Measurements from ENCODE around the gene KIF3C.
"Not testable (repeated sequence)": the region's sequence is repeated elsewhere in the genome, so short reads cannot be mapped to it uniquely, and the experiment has no call there.

The KIF3C gene

DNA sequence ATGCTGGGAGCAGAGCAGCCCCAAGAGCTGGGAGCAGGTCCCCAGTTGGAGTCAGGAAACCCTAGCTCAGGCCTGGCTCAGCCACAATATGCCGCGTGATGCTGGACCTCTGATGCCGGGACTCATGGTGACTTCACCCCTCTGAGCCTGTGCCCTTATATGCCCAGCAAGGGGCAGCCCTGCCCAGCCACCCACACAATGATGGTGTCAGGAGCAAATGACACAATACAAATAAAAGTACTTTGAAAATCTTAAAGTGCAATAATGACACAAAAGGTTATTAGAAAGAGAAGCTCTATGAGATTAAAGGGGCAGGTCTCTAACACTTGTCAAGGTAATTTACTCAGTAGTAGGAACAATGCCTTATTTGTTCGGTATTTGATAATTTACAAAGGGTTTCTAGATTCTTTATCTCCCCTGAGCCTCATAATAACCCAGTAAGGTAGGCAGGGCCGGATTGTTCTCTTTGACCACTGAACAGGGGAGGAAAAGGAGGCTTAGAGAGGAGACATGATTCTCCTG lies 18.3 kb upstream of the KIF3C start:
- no peak for DNase-seq (ENCODE audit: extremely low read depth in 1 of 2, low read depth in 1 of 2)

DNA sequence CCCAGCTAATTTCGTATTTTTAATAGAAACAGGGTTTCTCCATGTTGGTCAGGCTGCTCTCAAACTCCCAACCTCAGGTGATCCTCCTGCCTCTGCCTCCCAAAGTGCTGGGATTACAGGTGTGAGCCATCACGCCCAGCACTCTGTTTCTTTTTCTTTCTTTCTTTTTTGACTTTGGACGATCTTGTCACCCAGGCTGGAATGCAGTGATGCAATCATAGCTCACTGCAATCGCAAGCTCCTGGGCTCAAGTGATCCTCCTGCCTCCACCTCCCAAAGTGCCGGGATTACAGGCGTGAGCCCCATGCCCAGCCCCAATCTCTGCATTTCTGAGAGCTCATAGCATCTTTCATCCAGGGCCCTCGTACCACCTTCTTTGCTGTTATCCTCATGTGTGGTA lies 17.1 kb upstream of the KIF3C start:
- DNase-seq (ENCODE audit: extremely low read depth in 1 of 2, low read depth in 1 of 2) = not testable (repeated sequence)

DNA sequence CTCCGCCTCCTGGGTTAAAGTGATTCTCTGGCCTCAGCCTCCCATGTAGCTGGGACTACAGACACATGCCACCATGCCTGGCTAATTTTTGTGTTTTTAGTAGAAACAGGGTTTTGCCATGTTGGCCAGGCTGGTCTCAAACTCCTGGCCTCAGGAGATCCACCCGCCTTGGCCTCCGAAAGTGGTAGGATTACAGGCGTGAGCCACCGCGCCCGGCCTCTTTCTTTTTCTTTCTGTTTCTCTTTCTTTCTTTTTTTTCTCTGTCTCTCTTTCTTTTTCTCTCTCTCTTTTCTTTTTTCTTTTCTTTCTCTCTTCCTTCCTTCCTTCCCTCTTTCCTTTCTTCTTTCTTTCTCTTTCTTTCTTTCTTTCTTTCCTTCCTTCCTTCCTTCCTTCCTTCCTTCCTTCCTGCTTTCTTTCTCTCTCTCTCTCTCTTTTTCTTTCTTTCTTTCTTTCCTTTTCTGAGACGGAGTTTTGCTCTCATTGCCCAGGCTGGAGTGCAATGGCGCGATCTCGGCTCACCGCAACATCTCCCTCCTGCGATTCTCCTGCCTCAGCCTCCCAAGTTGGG lies 16.6 kb upstream of the KIF3C start:
- DNase-seq (ENCODE audit: extremely low read depth in 1 of 2, low read depth in 1 of 2) = not testable (repeated sequence)

DNA sequence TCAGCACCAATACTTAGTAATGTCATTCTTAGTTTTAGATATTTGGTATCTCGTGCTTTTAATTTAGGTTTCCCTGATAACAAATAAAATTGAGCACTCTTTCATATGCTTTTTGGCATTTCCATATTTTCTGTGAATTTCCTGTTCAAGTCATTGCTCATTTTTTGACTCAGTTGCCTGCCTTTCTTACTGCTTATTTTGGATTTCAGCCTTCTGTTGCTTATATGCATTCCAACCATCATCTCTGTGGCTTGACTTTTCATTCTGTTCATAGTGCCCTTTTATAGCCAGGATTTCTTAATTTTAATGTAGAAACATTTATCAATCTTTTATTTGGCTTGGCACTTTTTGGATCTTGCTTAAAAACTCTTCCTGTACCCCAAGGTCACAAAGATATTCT lies 14.5 kb upstream of the KIF3C start:
- DNase-seq (ENCODE audit: extremely low read depth in 1 of 2, low read depth in 1 of 2) = no peak

DNA sequence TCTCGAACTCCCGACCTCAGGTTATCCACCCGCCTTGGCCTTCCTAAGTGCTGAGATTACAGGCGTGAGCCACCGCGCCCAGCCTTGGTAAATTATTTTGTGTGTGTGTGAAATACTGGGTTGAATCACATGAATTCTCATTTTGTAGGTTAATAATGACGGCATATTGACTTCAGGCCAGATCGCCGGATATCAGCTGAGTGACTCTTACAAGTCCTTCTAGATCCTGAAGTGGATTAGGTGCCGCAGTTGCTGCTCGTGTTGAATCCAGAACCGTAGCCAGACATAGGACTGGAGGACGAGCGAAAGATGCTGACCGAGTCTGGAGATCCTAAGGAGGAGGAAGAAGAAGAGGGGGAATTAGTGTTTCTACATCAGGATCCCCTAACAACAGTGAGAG lies 12.2 kb upstream of the KIF3C start:
- no peak for DNase-seq (ENCODE audit: extremely low read depth in 1 of 2, low read depth in 1 of 2)

DNA sequence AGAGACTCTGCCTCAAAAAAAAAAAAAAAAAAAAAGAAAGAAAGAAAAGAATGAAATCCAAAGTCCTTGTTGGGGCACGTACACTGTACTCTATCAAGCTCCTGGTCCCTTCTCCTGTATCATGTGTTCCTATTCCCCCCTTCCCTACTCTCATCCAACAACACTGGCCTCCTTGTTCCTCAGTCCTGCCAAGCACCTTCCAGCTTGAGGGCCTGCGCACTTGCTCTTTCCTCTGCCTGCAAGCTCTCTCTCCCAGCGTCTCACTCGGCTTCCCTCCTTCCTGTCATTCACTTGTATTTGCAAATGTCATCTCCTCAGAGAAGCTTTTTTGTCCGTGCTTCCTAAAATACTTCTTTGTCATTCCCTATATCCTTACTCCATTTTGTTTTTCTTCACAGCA lies 10.8 kb upstream of the KIF3C start:
- DNase-seq (ENCODE audit: extremely low read depth in 1 of 2, low read depth in 1 of 2) = no peak

DNA sequence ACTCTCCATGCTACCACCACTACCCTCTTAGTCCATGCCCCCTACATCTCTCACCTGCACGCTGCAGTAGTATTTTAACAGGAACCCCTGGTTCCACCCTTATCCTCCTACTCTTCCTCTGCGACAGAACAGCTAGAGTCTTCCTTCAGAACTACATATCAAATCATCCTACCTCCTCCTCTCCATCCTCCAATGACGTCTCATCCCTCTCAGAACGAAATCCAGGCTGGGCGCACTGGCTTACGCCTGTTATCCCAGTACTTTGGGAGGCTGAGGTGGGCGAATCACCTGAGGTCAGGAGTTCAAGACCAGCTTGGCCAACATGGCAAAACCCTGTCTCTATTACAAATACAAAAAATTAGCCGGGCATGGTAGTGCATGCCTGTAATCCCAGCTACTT lies 10.3 kb upstream of the KIF3C start:
- DNase-seq (ENCODE audit: extremely low read depth in 1 of 2, low read depth in 1 of 2) = no peak

DNA sequence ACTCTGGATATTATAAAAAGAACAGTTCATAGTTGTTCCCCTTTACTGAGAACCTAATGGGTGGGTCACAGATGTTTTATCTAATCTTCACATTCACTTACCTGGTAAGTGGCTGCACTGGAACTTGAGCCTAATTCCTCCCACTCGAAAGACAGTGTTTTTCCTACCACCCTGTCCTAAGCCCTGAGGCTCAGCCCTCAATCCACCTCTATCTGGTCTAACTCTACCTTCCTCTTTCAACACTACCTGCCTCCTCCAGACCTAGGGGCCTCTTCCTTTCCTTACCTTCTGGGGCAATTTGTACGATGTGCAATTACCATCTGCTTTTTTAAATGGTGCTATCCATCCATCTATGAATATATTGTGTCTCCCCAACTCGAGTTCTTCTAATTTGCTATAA lies 9.7 kb upstream of the KIF3C start:
- DNase-seq (ENCODE audit: extremely low read depth in 1 of 2, low read depth in 1 of 2) = no peak

DNA sequence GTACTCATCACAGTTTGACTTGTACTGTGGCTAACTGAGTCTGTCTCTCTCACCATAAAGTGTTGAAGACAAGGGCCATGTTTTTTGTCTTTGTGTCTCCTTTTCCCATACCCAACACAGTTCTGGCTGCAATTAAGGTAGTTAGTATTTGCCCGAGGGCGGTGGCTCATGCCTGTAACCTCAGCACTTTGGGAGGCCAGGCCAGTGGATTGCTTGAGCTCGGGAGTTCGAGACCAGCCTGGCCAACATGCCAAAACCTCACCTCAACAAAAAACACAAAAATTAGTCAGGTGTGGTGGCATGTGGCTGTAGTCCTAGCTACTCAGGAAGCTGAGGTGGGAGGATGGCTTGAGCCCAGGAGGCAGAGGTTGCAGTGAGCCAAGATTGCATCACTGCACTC lies 6.9 kb upstream of the KIF3C start:
- DNase-seq (ENCODE audit: extremely low read depth in 1 of 2, low read depth in 1 of 2) = no peak

DNA sequence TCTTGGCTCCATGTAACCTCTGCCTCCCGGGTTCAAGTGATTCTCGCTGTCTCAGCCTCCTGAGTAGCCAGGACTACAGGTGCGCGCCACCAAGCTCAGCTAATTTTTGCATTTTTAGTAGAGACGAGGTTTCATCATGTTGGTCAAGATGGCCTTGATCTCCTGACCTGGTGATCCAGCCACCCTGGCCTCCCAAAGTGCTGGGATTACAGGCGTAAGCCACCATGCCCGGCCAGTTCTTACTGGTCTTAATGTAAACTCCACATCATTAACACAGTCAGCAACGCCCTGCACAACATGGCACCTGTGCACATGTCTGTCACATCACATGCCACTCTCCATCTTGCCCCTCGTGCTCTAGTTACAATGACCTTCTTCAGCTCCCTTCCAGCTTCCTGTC lies 5.8 kb upstream of the KIF3C start:
- no peak for DNase-seq (ENCODE audit: extremely low read depth in 1 of 2, low read depth in 1 of 2)

DNA sequence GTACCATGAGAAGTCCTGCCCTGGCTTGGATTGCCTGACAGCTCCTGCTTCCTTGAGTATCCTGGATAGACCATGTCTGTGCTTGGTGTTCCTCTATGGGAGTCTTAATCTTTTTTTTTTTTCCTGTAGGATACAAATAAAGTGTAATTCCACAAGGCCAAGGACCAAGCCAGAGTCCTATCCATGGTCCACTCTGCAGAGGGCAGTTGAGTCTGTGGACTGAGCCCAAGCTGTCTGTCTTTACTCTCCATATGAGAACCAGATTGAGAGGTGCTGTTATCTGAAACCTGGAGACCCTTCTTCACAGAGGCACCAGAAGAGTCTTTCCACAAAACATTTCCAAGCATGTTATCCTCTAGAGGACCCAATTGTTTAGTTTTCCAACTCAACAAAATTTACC lies 1.4 kb upstream of the KIF3C start:
- no peak for DNase-seq (ENCODE audit: extremely low read depth in 1 of 2, low read depth in 1 of 2)

DNA sequence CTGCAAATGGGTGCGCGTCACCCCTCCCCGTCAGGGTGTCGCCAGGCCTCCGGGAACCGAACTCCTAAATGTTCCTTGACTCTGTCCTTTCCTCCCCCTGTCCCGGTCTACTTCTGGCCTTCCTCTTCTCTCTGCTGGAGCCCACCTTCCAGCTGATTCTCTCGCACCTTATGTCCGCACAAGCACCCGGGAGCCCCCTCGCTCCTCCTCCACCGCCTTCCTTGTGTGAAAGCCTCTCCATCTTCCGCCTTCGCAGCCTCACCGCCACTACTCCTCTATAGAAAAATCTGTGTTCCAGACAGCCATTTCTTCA lies 627 bp upstream of the KIF3C start:
- no peak for DNase-seq (ENCODE audit: extremely low read depth in 1 of 2, low read depth in 1 of 2)

DNA sequence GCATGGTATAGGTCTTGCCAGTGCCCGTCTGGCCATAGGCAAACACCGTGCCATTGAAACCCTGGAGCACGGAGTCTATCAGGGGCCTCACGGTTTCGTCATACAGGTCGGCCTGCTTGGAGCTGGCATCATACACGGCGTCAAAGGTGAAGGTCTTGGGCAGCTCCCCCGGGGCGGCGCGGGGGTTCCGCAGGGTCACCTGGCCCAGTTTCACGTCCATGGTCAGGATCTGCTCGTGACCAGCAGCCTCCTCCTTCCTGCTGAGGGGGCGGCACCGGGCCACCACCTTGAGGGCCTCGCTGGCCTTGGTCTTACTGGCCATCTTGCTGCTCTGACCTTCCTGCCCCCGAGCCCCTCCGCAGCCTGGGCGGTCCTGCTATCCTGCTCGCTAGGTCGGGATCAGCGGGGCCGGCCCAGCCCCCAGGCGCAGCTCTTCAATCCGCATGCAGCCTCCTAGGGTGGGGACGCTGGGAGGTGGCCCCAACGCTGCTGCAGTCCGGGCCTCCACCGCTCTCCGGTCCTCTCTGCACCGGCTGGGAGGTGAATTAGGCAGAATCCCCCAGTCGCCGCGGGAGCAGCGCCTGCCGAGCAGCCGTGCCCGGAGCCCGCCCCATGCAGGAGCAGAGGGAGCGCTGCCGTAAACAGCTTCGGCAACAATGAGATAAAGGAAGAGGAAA lies 563 bp downstream of the KIF3C start:
- DNase-seq (ENCODE audit: extremely low read depth in 1 of 2, low read depth in 1 of 2) = no peak

DNA sequence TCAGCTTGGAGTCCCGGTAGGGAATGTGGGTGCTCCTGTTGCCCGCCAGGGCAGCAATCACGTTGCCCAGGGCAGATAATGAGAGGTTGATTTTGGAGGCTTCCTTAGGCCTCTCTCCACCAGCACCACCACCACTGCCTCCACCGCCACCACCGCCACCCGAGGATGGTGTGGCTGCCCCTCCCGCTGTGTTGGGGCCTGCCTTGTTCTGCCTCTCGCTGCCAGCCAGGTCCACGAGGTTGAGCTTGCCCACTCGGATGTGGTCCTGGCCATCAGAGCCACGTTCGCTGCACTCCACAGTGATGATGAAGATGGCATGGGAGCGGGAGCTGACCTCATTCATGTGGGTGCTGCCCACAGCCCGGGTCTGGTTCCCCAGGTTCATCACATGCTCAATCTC lies 1.3 kb downstream of the KIF3C start:
- no peak for DNase-seq (ENCODE audit: extremely low read depth in 1 of 2, low read depth in 1 of 2)

DNA sequence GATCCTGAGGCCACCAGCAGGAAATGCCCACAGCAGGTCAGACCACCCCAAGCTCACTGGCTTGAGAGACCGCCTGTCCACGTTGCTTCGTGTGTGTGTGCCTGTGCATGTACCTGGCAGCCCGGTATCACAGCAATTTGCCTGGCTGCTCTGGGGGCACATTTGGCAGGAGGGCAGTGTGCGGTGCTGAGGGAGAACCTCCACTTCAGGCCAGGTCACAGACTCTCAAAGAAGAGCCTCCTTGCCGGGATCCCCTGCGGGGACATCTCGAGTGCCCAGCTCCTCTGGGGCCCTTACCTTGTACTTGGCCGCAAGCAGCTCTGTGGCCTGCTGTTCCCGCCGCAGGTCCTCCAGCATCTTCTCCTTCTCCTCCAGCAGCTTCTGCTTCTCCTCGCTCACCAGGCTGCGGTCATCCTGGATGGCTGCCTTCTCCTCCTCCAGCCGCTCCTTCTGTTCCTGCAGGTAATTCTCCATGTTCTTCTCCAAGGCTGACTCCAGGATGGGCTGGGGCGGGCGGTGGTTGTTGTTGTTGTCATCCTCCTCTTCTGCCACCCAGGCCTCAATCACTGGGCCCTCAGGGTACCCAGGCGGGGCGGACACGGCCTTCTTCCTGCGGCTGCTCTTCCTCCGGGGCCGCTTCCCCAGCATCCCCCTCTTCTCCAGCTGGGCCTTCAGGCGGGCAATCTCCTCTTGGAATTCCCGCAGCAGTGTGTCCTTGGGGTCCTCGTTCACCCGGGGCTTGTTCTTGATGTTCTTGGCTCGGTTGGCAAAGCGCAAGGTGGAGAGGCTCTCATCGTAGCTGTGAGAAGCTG lies 2.0 kb downstream of the KIF3C start:
- DNase-seq (ENCODE audit: extremely low read depth in 1 of 2, low read depth in 1 of 2) = no peak

DNA sequence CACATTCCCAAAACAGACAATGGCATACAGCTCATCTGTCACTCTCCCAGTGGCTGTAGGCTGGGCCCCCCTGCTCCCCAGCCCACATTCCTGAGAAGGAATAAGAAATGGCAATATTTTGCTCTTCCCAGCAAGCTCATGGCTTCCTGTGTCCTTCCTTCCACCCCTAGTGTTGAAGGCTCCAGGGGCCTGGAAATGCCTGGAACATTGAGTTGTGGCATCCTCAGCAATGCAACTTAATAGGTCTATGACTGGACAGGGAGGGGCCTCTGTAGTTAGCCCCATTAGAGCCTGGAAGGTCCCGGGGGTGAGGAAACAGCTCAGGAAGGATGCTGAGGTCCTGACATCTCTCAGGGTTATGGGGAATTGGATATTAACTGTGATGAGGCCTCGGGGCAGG lies 3.3 kb downstream of the KIF3C start:
- DNase-seq (ENCODE audit: extremely low read depth in 1 of 2, low read depth in 1 of 2) = no peak

DNA sequence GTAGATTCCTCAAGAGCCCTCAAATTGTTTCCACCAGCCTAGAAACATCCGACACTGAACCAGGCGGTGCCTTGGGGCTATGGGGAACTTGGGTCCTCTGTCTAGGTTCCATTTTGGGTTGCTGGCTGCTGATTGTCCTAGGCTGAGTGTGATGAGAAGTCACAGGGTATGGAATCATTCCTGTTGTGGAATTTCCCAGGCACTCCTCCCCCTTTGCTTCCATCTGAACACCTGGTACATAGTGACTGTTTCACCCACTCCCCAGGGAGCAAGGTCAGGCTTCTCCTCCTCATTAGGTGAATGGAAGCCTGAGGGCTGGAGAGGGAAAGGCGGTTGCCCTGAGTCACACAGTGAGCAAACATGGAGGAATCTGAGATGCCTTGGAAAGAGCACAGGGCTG lies 4.5 kb downstream of the KIF3C start:
- no peak for DNase-seq (ENCODE audit: extremely low read depth in 1 of 2, low read depth in 1 of 2)

DNA sequence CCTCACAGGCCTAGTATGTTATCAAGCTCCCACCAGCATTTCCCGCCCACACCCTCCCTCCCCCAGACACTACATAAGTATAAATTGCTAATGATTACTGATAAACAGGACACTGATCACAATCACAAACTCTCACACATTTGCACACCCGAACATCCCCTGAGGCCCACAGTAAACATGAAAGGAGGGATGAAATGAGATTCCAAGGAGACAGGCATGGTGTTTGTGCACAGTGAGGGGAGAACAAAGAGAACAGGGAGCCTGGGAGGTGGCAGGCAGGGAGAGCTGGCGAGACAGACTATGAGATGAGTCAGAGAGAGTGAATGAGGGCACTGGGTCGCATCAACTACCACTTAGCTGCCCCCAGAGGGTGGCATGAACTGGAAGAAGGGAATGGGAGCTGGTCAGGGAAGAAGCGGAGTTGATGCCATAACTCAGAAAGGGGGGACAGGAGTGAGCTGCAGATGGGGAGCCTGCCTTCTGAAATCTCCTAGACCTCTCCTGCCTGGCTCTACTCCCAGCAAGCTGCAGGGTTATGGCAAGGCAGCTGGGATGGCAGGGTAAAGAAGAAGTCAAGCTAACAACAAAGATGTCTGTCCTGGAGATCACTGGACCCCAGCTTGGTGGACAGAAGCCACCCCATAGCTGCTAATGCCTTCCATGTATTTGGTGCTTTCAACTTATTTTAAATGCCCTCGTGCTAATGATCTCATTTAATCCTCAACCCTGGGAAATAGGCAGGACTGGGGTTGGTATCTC lies 5.1 kb downstream of the KIF3C start:
- DNase-seq (ENCODE audit: extremely low read depth in 1 of 2, low read depth in 1 of 2) = no peak

DNA sequence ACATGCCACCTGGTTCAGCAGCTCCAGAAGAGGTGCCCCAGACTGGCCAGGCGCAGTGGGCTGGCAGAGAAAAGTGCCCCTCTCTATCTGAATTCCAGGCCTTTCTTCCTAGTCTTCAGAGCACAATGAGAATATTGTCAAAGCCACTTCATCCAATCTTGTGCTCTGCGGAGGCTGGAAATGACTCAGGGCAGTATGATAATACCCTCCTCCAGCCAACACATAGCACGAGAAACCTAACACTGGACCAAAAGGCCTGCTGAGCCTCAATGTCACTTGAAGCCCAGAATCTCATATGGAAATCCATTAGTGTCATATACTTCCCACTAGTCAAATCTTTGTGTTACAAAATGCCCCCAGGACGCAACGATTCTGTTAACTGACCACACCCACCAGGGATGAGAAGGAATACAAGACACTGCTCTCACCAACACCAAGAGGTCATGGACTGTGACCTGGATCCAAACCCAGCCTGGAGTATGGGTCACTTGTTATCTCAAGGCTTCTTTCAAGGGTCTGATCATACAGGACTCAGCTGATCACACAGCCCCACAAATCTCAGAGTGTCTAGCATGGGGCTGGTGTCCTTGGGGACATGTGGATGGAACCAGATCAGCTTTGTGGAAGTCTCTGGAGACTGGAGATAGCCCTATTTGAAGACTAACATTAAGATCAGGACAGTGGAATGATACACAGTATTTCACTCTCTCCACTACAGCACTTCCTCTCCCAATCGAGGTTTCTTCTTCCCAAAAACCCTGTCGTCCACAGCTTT lies 10.1 kb downstream of the KIF3C start:
- no peak for DNase-seq (ENCODE audit: extremely low read depth in 1 of 2, low read depth in 1 of 2)

DNA sequence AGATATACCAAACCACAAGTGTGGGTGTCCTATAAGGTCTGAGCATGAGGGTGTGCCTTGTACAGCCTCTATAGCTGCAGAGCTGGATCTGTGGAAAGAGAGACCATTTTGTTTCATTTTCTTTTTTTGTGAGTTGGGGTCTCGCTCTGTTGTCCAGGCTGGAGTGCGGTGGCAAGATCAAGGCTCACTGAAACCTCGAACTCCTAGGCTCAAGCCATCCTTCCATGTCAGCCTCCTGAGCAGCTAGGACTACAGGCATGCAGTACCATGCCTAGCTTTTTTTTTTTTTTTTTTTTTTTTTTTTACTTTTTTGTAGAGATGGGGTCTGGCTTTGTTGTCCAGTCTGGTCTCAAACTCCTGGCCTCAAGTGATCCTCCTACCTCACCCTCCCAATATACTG lies 10.7 kb downstream of the KIF3C start:
- DNase-seq (ENCODE audit: extremely low read depth in 1 of 2, low read depth in 1 of 2) = no peak
